T-helper 2 cell (primary cell): Measurements from ENCODE around the gene SAMD3.
A peak's percentile ranks its signal among the peaks of the same experiment; 100 is the strongest.
"Not testable (repeated sequence)": the region's sequence is repeated elsewhere in the genome, so short reads cannot be mapped to it uniquely, and the experiment has no call there.

ENCODE experiments used
- DNase-seq, 5 experiments: peaks; one replicate each; pipeline versions ENCODE4 v3.0.0 to v3.0.0-alpha.2; 2012 to 2022
- total RNA-seq, 2 donors: gene quantifications; one replicate each; lab custom pipeline; 2026; lab: John Stamatoyannopoulos, UW

The SAMD3 gene
- 17.8 to 34.4 reads per million in 2 donors for total RNA-seq

GRCh38 chr6:130222775-130223174 is at the start of gene SAMD3:
Gene SAMD3, minus strand, starts transcription at chr6:130222951. Its CDS starts 7,678 bp downstream, at chr6:130215273.
- DNase-seq: peak in 2 of 5 experiments; percentile 32 to 75

GRCh38 chr6:130269969-130270635 is 47.4 kb upstream of the SAMD3 start:
- no peak for DNase-seq

- DNase-seq: not testable (repeated sequence)
Measured at GRCh38 chr6:130265553-130265952, 42.8 kb upstream of the SAMD3 start.

GRCh38 chr6:130262008-130262407 is 39.3 kb upstream of the SAMD3 start:
- DNase-seq: no peak

- DNase-seq: not testable (repeated sequence)
Measured at GRCh38 chr6:130261558-130261957, 38.8 kb upstream of the SAMD3 start.

- peak in 2 of 5 experiments; percentile 40 to 48 for DNase-seq
Measured at GRCh38 chr6:130260614-130261241, 38.0 kb upstream of the SAMD3 start.

- peak in 2 of 5 experiments; percentile 45 to 56 for DNase-seq
Measured at GRCh38 chr6:130260050-130260462, 37.3 kb upstream of the SAMD3 start.

GRCh38 chr6:130259557-130259956 is 36.8 kb upstream of the SAMD3 start:
- peak in 1 of 5 experiments; percentile 19 for DNase-seq

- DNase-seq: no peak
Measured at GRCh38 chr6:130259140-130259539, 36.4 kb upstream of the SAMD3 start.

GRCh38 chr6:130252527-130253237 is 29.9 kb upstream of the SAMD3 start:
- no peak for DNase-seq

- no peak for DNase-seq
Measured at GRCh38 chr6:130245267-130245666, 22.5 kb upstream of the SAMD3 start.

GRCh38 chr6:130244728-130245127 is 22.0 kb upstream of the SAMD3 start:
- no peak for DNase-seq

GRCh38 chr6:130240232-130240631 is 17.5 kb upstream of the SAMD3 start:
- DNase-seq: no peak

- DNase-seq: no peak
Measured at GRCh38 chr6:130239755-130240154, 17.0 kb upstream of the SAMD3 start.

GRCh38 chr6:130233330-130233729 is 10.6 kb upstream of the SAMD3 start:
- DNase-seq: no peak

- DNase-seq: not testable (repeated sequence)
Measured at GRCh38 chr6:130230531-130230930, 7.8 kb upstream of the SAMD3 start.

- peak in 1 of 5 experiments; percentile 46 for DNase-seq
Measured at GRCh38 chr6:130229645-130230044, 6.9 kb upstream of the SAMD3 start.

GRCh38 chr6:130223508-130223907 is 757 bp upstream of the SAMD3 start:
- DNase-seq: peak in 4 of 5 experiments; percentile 30 to 95 (median 49)

- DNase-seq: peak in 1 of 5 experiments; percentile 25
Measured at GRCh38 chr6:130218134-130218533, 4.6 kb downstream of the SAMD3 start.

- peak in 1 of 5 experiments; percentile 39 for DNase-seq
Measured at GRCh38 chr6:130216620-130217019, 6.1 kb downstream of the SAMD3 start.

GRCh38 chr6:130215526-130215925 is 7.2 kb downstream of the SAMD3 start:
- peak in 2 of 5 experiments; percentile 82 to 94 for DNase-seq

- DNase-seq: no peak
Measured at GRCh38 chr6:130212215-130212874, 10.4 kb downstream of the SAMD3 start.

- DNase-seq: peak in 1 of 5 experiments; percentile 41
Measured at GRCh38 chr6:130211691-130212090, 11.1 kb downstream of the SAMD3 start.
